Tibial artery (tissue), 4 donors: ENCODE measurements around the gene GDPGP1.
"Not testable (repeated sequence)": the region's sequence is repeated elsewhere in the genome, so short reads cannot be mapped to it uniquely, and the experiment has no call there.

Experiments used
- DNase-seq, 2 donors: peaks; one replicate each; pipeline ENCODE4 v3.0.0-alpha.2; 2019
- H3K27ac ChIP-seq, 2 donors: fragments of 200-600 bp; sonication (generic) in 1 of 2; 1 replicate in 1 of 2; 2 replicates in 1 of 2; pipeline ENCODE4 v1.5.1; 2018 to 2019; ENCODE audit warnings: mild to moderate bottlenecking in 1 of 2
- H3K27me3 ChIP-seq, 2 donors: fragments of 200-600 bp; sonication (generic) in 1 of 2; one replicate each; pipeline versions ENCODE4 v1.5.1 to v1.6.0; 2016 to 2019
- H3K36me3 ChIP-seq, 3 donors: fragments of 200-600 bp; sonication (generic) in 2 of 3; one replicate each; pipeline ENCODE4 v1.5.1; 2016 to 2019; ENCODE audit warnings: mild to moderate bottlenecking in 2 of 3
- H3K4me1 ChIP-seq, 4 donors: fragments of 200-600 bp; sonication (generic) in 2 of 4; 1 replicate in 3 of 4; 2 replicates in 1 of 4; pipeline ENCODE4 v1.5.1; 2016 to 2019
- H3K4me3 ChIP-seq, 2 donors: fragments of 200-600 bp; sonication (generic) in 1 of 2; 1 replicate in 1 of 2; 2 replicates in 1 of 2; pipeline ENCODE4 v1.5.1; 2018 to 2019; ENCODE audit warnings: mild to moderate bottlenecking in 2 of 2
- H3K9me3 ChIP-seq, 3 donors: fragments of 200-600 bp; sonication (generic) in 1 of 3; one replicate each; pipeline ENCODE4 v1.5.1; 2016 to 2019
- CTCF ChIP-seq, 2 experiments: fragments of 200-600 bp in 1 of 2; fragments of 450-650 bp in 1 of 2; IDR thresholded peaks; one replicate each; pipeline ENCODE4 v1.5.1; 2017 to 2019; ENCODE audit warnings: antibody characterized with exemption in 2 of 2, mild to moderate bottlenecking in 1 of 2, moderate library complexity in 1 of 2
- intact Hi-C: fragments of 100-400 bp; cut with DNase I; formaldehyde crosslinking; loops from one replicate; pipeline ENCODE4 v1.15.0; 2023; ENCODE audit warnings: low total_unique reads

GDPGP1 gene

DNA sequence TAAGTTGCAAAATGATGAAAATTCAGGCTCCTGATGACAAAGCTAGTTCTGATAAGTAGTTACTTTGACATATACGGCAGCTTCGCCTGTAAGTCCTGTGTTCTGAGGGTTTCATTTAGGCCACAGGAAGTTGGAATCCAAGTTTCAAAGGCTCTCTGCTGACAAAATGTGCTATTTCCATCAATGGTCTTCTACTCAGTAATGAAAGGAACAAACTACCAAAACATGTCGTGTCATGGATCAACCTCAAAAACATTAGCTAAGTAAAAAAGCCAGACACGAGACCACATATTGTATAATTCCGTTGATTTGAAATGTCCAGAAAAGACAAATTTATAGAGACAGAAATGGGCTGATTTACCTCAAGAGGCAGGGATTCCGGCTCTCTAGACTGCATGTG lies 53.9 kb downstream of the GDPGP1 start:
- DNase-seq = no peak
- H3K9me3 ChIP-seq = no peaks in the 10 kb centered on the region
- no peak for TF ChIP-seq CTCF (IDR thresholded peaks at IDR 0.05)
- intact Hi-C loops = no loop called here
- H3K36me3 ChIP-seq = no peaks in the 10 kb centered on the region
- no peak overlapping the region for H3K4me3 ChIP-seq
- H3K27me3 ChIP-seq = no peaks in the 10 kb centered on the region
- no peak overlapping the region for H3K27ac ChIP-seq
- peaks cover 0 to under 1% (median 0%) of the 10 kb centered on the region in 4 donors for H3K4me1 ChIP-seq

DNA sequence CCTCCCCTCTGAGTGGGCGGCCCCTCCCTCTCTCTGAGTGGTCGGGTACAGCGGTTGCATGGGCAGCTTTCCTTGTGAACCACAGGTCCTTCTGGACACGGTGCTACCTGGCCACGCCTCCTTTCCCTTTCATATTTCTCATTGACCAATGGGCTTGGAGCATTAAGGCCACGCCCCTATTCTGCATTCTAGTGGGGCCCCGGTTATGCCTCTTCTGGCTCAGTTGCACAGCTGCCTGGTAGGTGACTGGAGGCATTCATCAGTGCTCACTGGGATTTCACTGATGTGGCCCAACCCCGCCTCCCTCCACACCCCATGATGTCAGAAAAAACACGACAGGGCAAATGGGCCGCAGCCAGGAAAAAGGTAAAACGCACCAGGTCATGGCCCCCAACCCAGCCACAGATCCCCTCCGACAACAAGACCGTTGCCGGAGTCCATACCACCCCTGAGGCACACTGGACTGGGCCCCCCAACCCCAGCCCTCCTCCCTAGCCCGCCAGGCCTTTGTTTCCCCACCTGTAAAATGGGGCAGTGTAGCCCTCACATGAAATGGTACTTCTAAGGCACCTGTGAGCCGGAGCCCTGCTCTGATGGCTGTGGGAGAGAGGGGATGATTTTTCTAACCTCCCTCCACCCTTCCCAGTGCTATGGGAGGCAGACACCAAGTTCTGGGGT lies 57.8 kb downstream of the GDPGP1 start:
- Histone ChIP-seq H3K27me3 (no peaks in the 10 kb centered on the region), H3K4me1 (peaks cover 0 to 38% (median 12%) of the 10 kb centered on the region in 4 donors), H3K27ac (no peak overlapping the region), H3K9me3 (no peaks in the 10 kb centered on the region), H3K4me3 (no peak overlapping the region), H3K36me3 (no peaks in the 10 kb centered on the region)
- no peak for TF ChIP-seq CTCF (IDR thresholded peaks at IDR 0.05)
- no peak for DNase-seq
- intact Hi-C loops = loop anchor here (10.0 kb wide), 1 partner anchor 193 kb away; no protein-coding TSS in a partner anchor

GRCh38 chr15:90293040-90293810 lies 59.2 kb downstream of the GDPGP1 start:
- peak overlapping the region in 1 of 2 donors; percentile 87 for H3K27ac ChIP-seq
- H3K4me1 ChIP-seq = peaks cover 0 to 52% (median 12%) of the 10 kb centered on the region in 4 donors
- TF ChIP-seq CTCF (IDR thresholded peaks at IDR 0.05) = peak; percentile 70 to 84
- intact Hi-C loops = loop anchor here (10.0 kb wide), 1 partner anchor 192 kb away; no protein-coding TSS in a partner anchor
- not testable (repeated sequence) for H3K4me3 ChIP-seq, H3K9me3 ChIP-seq, H3K27me3 ChIP-seq, H3K36me3 ChIP-seq
- DNase-seq = peak; percentile 48 to 86

GRCh38 chr15:90294159-90294558 lies 60.1 kb downstream of the GDPGP1 start:
- H3K27ac ChIP-seq = peak overlapping the region; percentile 27 to 87

More at GRCh38 chr15:90294159-90294558, 60.1 kb downstream of the GDPGP1 start:
- peaks cover 0 to 62% (median 14%) of the 10 kb centered on the region in 4 donors for H3K4me1 ChIP-seq
- DNase-seq = no peak
- no peak overlapping the region for H3K4me3 ChIP-seq
- H3K36me3 ChIP-seq = no peaks in the 10 kb centered on the region
- H3K9me3 ChIP-seq = no peaks in the 10 kb centered on the region
- intact Hi-C loops = loop anchor here (10.0 kb wide), 1 partner anchor 191 kb away; no protein-coding TSS in a partner anchor
- no peaks in the 10 kb centered on the region for H3K27me3 ChIP-seq
- no peak for TF ChIP-seq CTCF (IDR thresholded peaks at IDR 0.05)
